Measurements from ENCODE around the gene CST9. TPM values are rescaled to one million over a fixed set of nuclear protein-coding genes. Genes with fewer than 3 reads are reported as not detected.
A peak's percentile ranks its signal among the peaks of the same experiment; 100 is the strongest.

Gene CST9
- total and polyA plus RNA-seq, 2 of the 13 experiments (the other 11 are each of a cell fraction or from before 2014, with no cell fraction given): 0.07 TPM; not detected in 1

- TF ChIP-seq, protein P1, sequence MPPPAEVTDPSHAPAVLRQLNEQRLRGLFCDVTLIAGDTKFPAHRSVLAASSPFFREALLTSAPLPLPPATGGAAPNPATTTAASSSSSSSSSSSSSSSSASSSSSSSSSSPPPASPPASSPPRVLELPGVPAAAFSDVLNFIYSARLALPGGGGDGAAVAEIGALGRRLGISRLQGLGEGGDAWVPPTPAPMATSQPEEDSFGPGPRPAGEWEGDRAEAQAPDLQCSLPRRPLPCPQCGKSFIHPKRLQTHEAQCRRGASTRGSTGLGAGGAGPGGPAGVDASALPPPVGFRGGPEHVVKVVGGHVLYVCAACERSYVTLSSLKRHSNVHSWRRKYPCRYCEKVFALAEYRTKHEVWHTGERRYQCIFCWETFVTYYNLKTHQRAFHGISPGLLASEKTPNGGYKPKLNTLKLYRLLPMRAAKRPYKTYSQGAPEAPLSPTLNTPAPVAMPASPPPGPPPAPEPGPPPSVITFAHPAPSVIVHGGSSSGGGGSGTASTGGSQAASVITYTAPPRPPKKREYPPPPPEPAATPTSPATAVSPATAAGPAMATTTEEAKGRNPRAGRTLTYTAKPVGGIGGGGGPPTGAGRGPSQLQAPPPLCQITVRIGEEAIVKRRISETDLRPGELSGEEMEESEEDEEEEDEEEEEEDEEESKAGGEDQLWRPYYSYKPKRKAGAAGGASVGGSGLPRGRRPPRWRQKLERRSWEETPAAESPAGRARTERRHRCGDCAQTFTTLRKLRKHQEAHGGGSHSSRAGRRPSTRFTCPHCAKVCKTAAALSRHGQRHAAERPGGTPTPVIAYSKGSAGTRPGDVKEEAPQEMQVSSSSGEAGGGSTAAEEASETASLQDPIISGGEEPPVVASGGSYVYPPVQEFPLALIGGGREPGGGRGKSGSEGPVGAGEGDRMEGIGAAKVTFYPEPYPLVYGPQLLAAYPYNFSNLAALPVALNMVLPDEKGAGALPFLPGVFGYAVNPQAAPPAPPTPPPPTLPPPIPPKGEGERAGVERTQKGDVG (CRISPR knock-in tag; IDR thresholded peaks at IDR 0.05; ENCODE audit: borderline replicate concordance): peak; percentile 79; the same call in 1 of the 2 replicates
- TF ChIP-seq ZNF780A (CRISPR knock-in tag; IDR thresholded peaks at IDR 0.05) (no peak), EED (CRISPR knock-in tag; IDR thresholded peaks at IDR 0.05) (peak; percentile 71; the same call in 1 of the 2 replicates), ZNF572 (CRISPR knock-in tag; IDR thresholded peaks at IDR 0.05) (peak; percentile 65; the same call in 1 of the 2 replicates), ZFY (CRISPR knock-in tag; IDR thresholded peaks at IDR 0.05) (peak; percentile 39; the same call in 1 of the 2 replicates), HNF1B (CRISPR knock-in tag; IDR thresholded peaks at IDR 0.05) (peak; percentile 60; the same call in 1 of the 2 replicates), KLF13 (CRISPR knock-in tag; IDR thresholded peaks at IDR 0.05) (peak; percentile 83; the same call in 1 of the 2 replicates), SRY (CRISPR knock-in tag; IDR thresholded peaks at IDR 0.05) (no peak; the same call in 1 of the 2 replicates), NRL (CRISPR knock-in tag; IDR thresholded peaks at IDR 0.05; ENCODE audit: borderline replicate concordance) (peak; percentile 79; the same call in 1 of the 2 replicates), RAD51 (IDR thresholded peaks at IDR 0.05; ENCODE audit: borderline replicate concordance) (no peak), SP4 (CRISPR knock-in tag; IDR thresholded peaks at IDR 0.05) (peak; percentile 46; the same call in 1 of the 2 replicates), ZNF609 (CRISPR knock-in tag; IDR thresholded peaks at IDR 0.05; ENCODE audit: borderline replicate concordance) (0 out of 2 replicates have a peak, but pooled peaks have one; percentile 42)
- TF ChIP-seq, protein P2, sequence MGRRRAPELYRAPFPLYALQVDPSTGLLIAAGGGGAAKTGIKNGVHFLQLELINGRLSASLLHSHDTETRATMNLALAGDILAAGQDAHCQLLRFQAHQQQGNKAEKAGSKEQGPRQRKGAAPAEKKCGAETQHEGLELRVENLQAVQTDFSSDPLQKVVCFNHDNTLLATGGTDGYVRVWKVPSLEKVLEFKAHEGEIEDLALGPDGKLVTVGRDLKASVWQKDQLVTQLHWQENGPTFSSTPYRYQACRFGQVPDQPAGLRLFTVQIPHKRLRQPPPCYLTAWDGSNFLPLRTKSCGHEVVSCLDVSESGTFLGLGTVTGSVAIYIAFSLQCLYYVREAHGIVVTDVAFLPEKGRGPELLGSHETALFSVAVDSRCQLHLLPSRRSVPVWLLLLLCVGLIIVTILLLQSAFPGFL (CRISPR knock-in tag; IDR thresholded peaks at IDR 0.05): 0 out of 2 replicates have a peak, but pooled peaks have one; percentile 12
- TF ChIP-seq, protein P3, sequence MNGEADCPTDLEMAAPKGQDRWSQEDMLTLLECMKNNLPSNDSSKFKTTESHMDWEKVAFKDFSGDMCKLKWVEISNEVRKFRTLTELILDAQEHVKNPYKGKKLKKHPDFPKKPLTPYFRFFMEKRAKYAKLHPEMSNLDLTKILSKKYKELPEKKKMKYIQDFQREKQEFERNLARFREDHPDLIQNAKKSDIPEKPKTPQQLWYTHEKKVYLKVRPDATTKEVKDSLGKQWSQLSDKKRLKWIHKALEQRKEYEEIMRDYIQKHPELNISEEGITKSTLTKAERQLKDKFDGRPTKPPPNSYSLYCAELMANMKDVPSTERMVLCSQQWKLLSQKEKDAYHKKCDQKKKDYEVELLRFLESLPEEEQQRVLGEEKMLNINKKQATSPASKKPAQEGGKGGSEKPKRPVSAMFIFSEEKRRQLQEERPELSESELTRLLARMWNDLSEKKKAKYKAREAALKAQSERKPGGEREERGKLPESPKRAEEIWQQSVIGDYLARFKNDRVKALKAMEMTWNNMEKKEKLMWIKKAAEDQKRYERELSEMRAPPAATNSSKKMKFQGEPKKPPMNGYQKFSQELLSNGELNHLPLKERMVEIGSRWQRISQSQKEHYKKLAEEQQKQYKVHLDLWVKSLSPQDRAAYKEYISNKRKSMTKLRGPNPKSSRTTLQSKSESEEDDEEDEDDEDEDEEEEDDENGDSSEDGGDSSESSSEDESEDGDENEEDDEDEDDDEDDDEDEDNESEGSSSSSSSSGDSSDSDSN (CRISPR knock-in tag; IDR thresholded peaks at IDR 0.05): peak; percentile 77; the same call in 1 of the 2 replicates
These were observed 30.6 kb upstream of the CST9 start (continued) for GRCh38 chr20:23636182-23636907.

Measured in HepG2 (cell line).